RWPE1 (cell line): ENCODE measurements around the gene TKFC.

Source experiments
- CTCF ChIA-PET: fragments of 350-600 bp; sonication (Branson Sonifier 250); formaldehyde crosslinking; extraction: SDS; loops from one replicate; lab custom pipeline; 2021; lab: Yijun Ruan, JAX
- POLR2A ChIA-PET: fragments of 400-600 bp; formaldehyde crosslinking; extraction: SDS; loops from one replicate; lab custom pipeline; 2020; ENCODE audit warnings: antibody characterized with exemption; ENCODE audit not compliant: low non-redundant PET; lab: Yijun Ruan, JAX
- DNase-seq: peaks from one replicate; pipeline ENCODE4 v3.0.0; 2012; ENCODE audit warnings: low spot score
- H3K27ac ChIP-seq: fragments of 450-650 bp; 2 replicates; pipeline ENCODE4 v1.5.1; 2017
- TF ChIP-seq, protein P1 (sequence below): fragments of 450-650 bp; conservative IDR thresholded peaks from 2 replicates; pipeline ENCODE4 v1.5.1; 2017; ENCODE audit warnings: low read depth, mild to moderate bottlenecking

Gene TKFC, protein sequence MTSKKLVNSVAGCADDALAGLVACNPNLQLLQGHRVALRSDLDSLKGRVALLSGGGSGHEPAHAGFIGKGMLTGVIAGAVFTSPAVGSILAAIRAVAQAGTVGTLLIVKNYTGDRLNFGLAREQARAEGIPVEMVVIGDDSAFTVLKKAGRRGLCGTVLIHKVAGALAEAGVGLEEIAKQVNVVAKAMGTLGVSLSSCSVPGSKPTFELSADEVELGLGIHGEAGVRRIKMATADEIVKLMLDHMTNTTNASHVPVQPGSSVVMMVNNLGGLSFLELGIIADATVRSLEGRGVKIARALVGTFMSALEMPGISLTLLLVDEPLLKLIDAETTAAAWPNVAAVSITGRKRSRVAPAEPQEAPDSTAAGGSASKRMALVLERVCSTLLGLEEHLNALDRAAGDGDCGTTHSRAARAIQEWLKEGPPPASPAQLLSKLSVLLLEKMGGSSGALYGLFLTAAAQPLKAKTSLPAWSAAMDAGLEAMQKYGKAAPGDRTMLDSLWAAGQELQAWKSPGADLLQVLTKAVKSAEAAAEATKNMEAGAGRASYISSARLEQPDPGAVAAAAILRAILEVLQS

DNA sequence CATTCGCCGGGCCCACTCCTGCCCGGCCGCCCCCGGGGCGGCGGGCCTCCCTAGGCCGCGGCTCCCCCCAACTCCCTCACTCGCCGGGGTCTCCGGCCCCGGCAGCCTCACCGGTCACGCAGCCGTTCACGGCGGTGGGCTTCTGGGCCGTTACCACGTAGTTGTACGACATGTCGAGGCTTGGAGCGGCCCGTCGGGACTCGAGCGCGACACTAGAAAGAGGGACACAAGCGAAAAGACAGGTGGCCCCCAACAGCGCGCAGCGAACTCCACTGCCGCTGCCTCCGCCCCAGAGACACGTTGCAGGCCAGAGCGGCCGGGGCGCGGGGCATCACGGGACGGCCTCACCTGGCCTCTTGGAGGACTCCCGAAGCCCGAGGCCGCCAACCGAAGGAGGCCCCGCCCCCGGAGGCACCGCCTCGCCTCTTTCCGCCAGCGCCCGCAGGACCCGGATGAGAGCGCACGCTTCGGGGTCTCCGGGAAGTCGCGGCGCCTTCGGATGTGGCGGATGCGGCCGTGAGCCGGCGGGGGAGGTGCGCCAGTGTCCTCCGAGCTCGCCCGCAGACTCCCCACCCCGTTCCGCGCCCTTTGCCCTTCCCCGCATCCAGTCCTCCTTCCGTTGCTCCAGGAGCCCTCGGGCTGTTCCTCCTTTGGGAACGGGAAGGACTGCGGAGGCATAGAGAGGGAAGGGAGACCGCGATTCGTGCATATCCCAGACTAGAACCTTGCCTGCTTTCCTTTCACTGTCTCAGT is at the start of gene TKFC, which contains the start of gene DDB1:
Gene TKFC (plus strand): TSS at position 432 of the 753 bp plus-strand sequence. CDS start 1,501 bp downstream, outside the sequence.
Gene DDB1 (minus strand): TSS at position 309 of the 753 bp plus-strand sequence. CDS start 137 bp downstream, at position 172.
- TF ChIP-seq, protein P1, sequence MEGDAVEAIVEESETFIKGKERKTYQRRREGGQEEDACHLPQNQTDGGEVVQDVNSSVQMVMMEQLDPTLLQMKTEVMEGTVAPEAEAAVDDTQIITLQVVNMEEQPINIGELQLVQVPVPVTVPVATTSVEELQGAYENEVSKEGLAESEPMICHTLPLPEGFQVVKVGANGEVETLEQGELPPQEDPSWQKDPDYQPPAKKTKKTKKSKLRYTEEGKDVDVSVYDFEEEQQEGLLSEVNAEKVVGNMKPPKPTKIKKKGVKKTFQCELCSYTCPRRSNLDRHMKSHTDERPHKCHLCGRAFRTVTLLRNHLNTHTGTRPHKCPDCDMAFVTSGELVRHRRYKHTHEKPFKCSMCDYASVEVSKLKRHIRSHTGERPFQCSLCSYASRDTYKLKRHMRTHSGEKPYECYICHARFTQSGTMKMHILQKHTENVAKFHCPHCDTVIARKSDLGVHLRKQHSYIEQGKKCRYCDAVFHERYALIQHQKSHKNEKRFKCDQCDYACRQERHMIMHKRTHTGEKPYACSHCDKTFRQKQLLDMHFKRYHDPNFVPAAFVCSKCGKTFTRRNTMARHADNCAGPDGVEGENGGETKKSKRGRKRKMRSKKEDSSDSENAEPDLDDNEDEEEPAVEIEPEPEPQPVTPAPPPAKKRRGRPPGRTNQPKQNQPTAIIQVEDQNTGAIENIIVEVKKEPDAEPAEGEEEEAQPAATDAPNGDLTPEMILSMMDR, result no peak
- ChIA-PET CTCF (interaction anchor here (0.6 to 5.4 kb wide), 2 partner anchors 53 to 1323 kb away, joined by 5 to 86 read pairs; no protein-coding TSS in a partner anchor), POLR2A (interaction anchor here (1.2 kb wide), 1 partner anchor 30 kb away, joined by 4 read pairs; the partner anchor contains the start of gene TMEM138)
- DNase-seq, result peak; percentile 96
- H3K27ac ChIP-seq, result peak within 1 kb of the TSS; percentile 84

DNA sequence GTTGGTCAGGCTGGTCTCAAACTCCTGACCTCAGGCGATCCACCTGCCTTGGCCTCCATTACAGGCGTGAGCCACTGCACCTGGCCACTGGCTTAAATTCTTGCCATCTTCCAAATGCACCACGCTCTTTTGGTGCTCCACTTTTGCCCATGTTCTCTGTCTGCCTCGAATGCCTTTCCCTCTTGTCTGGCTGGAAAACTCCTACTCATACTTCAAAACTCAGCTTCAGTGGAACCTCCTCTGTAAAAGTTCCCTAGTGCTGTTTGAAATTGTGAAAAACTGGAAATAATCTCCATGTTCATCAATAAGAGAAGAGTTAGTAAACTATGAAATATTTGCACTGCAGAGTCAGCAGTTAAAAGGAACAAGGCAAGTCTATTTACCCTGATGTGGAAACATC is 49.4 kb upstream of the TKFC start:
- no peak overlapping the region for H3K27ac ChIP-seq
- DNase-seq, result no peak
- POLR2A ChIA-PET, result no interaction called here
- TF ChIP-seq, protein P1, result no peak
- CTCF ChIA-PET, result interaction anchor here (0.7 kb wide), 1 partner anchor 21 kb away, joined by 3 read pairs; no protein-coding TSS in a partner anchor

DNA sequence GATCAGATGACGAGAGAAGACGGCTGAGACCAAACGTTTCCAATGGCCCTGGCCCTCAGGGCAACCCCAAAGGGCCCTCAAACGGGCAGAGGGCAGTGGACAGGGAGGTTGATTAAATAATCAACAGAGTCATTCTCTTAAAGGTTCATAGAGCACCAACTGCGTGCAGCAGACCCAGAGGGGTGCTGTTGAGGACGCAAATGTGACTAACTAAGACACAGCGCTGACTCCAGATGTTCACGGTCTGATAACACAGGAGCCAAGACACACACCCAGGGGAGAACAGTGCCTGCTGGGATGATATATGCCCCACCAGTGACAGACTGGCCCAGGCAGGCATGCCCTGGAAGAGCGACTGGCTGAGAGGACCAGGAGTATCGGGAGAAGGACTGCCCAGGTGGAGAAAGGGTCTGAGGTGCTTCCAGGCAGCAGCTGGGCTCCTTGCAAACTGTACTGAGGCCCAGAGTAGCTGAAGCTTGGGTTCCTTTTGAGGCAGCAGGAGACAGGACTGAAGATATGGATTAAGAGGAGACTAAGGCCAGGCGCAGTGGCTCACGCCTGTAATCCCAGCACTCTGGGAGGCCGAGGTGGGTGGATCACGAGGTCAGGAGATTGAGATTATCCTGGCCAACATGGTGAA is 45.6 kb upstream of the TKFC start:
- CTCF ChIA-PET, result interaction anchor here (0.5 to 1.1 kb wide), 2 partner anchors 33 to 223 kb away, joined by 3 read pairs; no protein-coding TSS in a partner anchor
- POLR2A ChIA-PET, result no interaction called here
- no peak for DNase-seq
- TF ChIP-seq, protein P1, result no peak
- no peak overlapping the region for H3K27ac ChIP-seq

DNA sequence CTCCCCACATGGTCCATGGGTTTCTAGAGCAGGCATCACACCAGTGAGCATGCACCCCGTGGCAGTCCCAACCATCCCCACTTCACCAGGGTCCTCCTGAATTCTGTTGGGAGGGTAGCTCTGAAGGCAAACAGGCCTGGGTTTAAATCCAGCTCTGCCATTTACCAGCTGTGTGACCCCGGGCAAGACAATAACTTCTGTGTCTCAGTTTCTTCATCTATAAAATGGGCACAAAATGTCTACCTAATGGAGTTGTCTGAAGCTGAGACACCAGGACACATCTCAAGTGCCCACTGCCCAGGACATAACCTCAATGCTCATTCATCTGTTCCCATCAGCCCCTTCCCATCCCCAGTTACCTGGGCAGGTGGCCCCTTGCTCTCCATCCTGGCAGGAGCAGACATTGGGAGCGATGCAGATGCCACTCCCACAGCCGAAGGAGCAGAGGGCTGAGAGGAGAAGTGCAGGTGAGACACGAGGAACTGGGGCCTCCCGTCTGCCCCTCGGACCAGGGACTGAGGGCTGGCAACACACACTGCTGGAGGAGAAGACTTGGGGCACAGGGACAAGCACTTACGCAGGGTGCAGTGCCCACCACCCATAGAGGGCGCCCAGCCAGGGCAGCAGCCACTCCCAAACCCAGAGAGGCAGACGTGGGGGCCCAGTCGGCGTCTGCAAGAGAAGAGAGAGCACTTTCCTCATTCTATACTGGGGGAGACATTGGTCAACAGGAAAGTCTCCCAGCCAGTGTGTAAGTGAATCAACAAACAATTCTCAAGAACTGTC is 41.9 kb upstream of the TKFC start:
- DNase-seq, result no peak

DNA sequence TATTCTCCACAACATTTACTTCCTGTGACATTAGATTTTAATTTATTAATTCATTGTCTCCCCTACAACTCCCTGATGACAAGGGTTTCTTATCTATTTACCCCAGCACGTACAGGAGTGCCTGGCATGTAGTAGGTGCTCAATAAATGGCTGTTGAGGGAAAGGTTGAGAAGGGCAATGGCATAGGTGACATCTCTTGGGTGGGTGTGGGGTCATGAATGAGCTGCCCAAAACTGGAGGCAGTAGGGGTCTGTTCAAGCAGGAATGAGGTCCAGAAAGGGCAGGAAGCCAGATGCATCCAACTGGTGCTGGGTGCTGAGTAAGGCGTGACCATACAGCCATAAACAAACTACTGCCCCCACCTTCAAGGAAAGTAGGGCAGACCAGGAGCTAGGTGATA is 40.7 kb upstream of the TKFC start:
- TF ChIP-seq, protein P1, result no peak
- no peak for DNase-seq
- H3K27ac ChIP-seq, result no peak overlapping the region
- ChIA-PET POLR2A (no interaction called here), CTCF (interaction anchor here (0.5 kb wide), 1 partner anchor 769 kb away, joined by 3 read pairs; no protein-coding TSS in a partner anchor)

More for the DNA sequence above, 41.9 kb upstream of the TKFC start:
- H3K27ac ChIP-seq, result no peak overlapping the region
- TF ChIP-seq, protein P1, result no peak
- POLR2A ChIA-PET, result no interaction called here
- CTCF ChIA-PET, result no interaction called here
